Endodermal cell (in vitro differentiated cells): ENCODE results near the gene CHST11. TPM values are rescaled to one million over a fixed set of nuclear protein-coding genes. Genes with fewer than 3 reads are reported as not detected.

ENCODE experiments used
- DNase-seq: peaks from one replicate; pipeline ENCODE4 v3.0.0-alpha.2; 2017
- H3K27ac ChIP-seq: 2 replicates; pipeline ENCODE4 v1.5.1; 2013; ENCODE audit warnings: mild to moderate bottlenecking, low read depth, low read length, moderate library complexity
- H3K27me3 ChIP-seq: 2 replicates; pipeline ENCODE4 v1.6.1; 2013; ENCODE audit warnings: mild to moderate bottlenecking, low read length, moderate library complexity; ENCODE audit not compliant: insufficient read depth, control insufficient read depth, poor library complexity, severe bottlenecking
- H3K36me3 ChIP-seq: 2 replicates; pipeline ENCODE4 v1.7.0; 2013; ENCODE audit warnings: mild to moderate bottlenecking, low read length, moderate library complexity; ENCODE audit not compliant: control insufficient read depth, insufficient read depth
- H3K4me1 ChIP-seq: one replicate; pipeline ENCODE4 v1.7.0; 2013; ENCODE audit warnings: low read length; ENCODE audit not compliant: control insufficient read depth, insufficient read depth
- H3K4me3 ChIP-seq: 2 replicates; pipeline ENCODE4 v1.5.1; 2013; ENCODE audit warnings: mild to moderate bottlenecking, low read length, moderate library complexity
- H3K9ac ChIP-seq: 2 replicates; pipeline ENCODE4 v1.6.1; 2013; ENCODE audit warnings: mild to moderate bottlenecking, low read length, moderate library complexity; ENCODE audit not compliant: poor library complexity, severe bottlenecking; ENCODE audit errors: extremely low read depth
- H3K9me3 ChIP-seq: 2 replicates; pipeline ENCODE4 v1.6.1; 2013; ENCODE audit warnings: mild to moderate bottlenecking, low read length, moderate library complexity; ENCODE audit not compliant: control insufficient read depth
- H3K27ac Mint-ChIP-seq: 2 replicates; pipeline ENCODE4 v1.8.0; 2020; ENCODE audit warnings: mixed read lengths
- H3K27me3 Mint-ChIP-seq: 2 replicates; pipeline ENCODE4 v1.8.0; 2021; ENCODE audit warnings: mild to moderate bottlenecking, mixed read lengths; ENCODE audit not compliant: insufficient read depth
- H3K36me3 Mint-ChIP-seq: 2 replicates; pipeline ENCODE4 v1.8.0; 2020; ENCODE audit warnings: low read depth, mixed read lengths
- H3K4me1 Mint-ChIP-seq: 2 replicates; pipeline ENCODE4 v1.8.0; 2020; ENCODE audit warnings: mixed read lengths
- H3K4me3 Mint-ChIP-seq: 2 replicates; pipeline ENCODE4 v1.8.0; 2020; ENCODE audit warnings: mild to moderate bottlenecking, moderate library complexity, mixed read lengths
- H3K9me3 Mint-ChIP-seq: 2 replicates; pipeline ENCODE4 v1.8.0; 2020; ENCODE audit warnings: mild to moderate bottlenecking, mixed read lengths
- CTCF ChIP-seq: fragments of 200-600 bp; sonication (generic); conservative IDR thresholded peaks from 2 replicates; pipeline ENCODE4 v1.5.0; 2021; ENCODE audit warnings: antibody characterized with exemption, mild to moderate bottlenecking
- WGBS, 2 experiments: methylation state at CpG; one replicate each; pipeline versions ENCODE4 v1.1.5 to v1.1.7; 2013; ENCODE audit warnings: missing lambda C conversion rate in 2 of 2, mixed read lengths in 1 of 2; ENCODE audit not compliant: insufficient coverage in 1 of 2, insufficient read length in 1 of 2; 5-methylcytosine and 5-hydroxymethylcytosine counted together
- total RNA-seq, 2 donors: library from RNA; stranded (reverse); fragmentation: NEBNext Ultra II Directional in 1 of 2; extraction: Animal tissue kit (Norgen Biotek cat#: 25700) in 1 of 2; gene quantifications; 2 replicates in 1 of 2; 3 replicates in 1 of 2; pipeline ENCODE4 v1.2.1, GENCODE V29; 2021

CHST11 gene
- total RNA-seq, 2 donors from 2014 or later: 30.7 to 36.2 TPM

GRCh38 chr12:104454997-104455396 is 1.8 kb upstream of the CHST11 start:
- H3K4me3 Mint-ChIP-seq: no peak overlapping the region

GRCh38 chr12:104455578-104456416 is 951 bp upstream of the CHST11 start:
- WGBS, 2 experiments: 43 to 76% methylated on average over 3 to 8 of the region's 9 CpGs

More at GRCh38 chr12:104454997-104455396, 1.8 kb upstream of the CHST11 start:
- H3K27ac Mint-ChIP-seq: no peak overlapping the region
- H3K9ac ChIP-seq: no peak overlapping the region
- no peak for DNase-seq
- H3K4me3 ChIP-seq: no peak overlapping the region
- no peaks in the 10 kb centered on the region for H3K27me3 ChIP-seq
- H3K4me1 ChIP-seq: peaks cover 10% of the 10 kb centered on the region
- WGBS, 2 experiments: 89% methylated on average over 1 of the region's 1 CpG; no CpG with 5 or more reads in 1 of the 2 experiments
- H3K36me3 ChIP-seq: no peaks in the 10 kb centered on the region
- H3K9me3 Mint-ChIP-seq: peaks cover 4% of the 10 kb centered on the region
- H3K27ac ChIP-seq: no peak overlapping the region
- H3K27me3 Mint-ChIP-seq: peaks cover 35% of the 10 kb centered on the region
- TF ChIP-seq CTCF: no peak
- no peaks in the 10 kb centered on the region for H3K9me3 ChIP-seq
- no peaks in the 10 kb centered on the region for H3K36me3 Mint-ChIP-seq
- H3K4me1 Mint-ChIP-seq: peaks cover 29% of the 10 kb centered on the region

More at GRCh38 chr12:104455578-104456416, 951 bp upstream of the CHST11 start:
- Mint-ChIP-seq H3K4me1 (peaks cover 33% of the 10 kb centered on the region), H3K36me3 (no peaks in the 10 kb centered on the region), H3K27me3 (peaks cover 36% of the 10 kb centered on the region), H3K27ac (peak overlapping the region; percentile 93), H3K9me3 (peaks cover 4% of the 10 kb centered on the region), H3K4me3 (peak overlapping the region; percentile 91)
- TF ChIP-seq CTCF: no peak
- H3K27ac ChIP-seq: no peak overlapping the region
- H3K27me3 ChIP-seq: no peaks in the 10 kb centered on the region
- H3K9ac ChIP-seq: peak overlapping the region; percentile 44
- no peaks in the 10 kb centered on the region for H3K36me3 ChIP-seq
- DNase-seq: peak; percentile 56
- H3K4me3 ChIP-seq: peak overlapping the region; percentile 90
- H3K4me1 ChIP-seq: peaks cover 13% of the 10 kb centered on the region
- no peaks in the 10 kb centered on the region for H3K9me3 ChIP-seq
